Right atrium auricular region (tissue), 2 donors: ENCODE measurements around the gene GPR137. TPM values are rescaled to one million over a fixed set of nuclear protein-coding genes. Genes with fewer than 3 reads are reported as not detected.

Experiments
- DNase-seq: peaks from one replicate; pipeline ENCODE4 v3.0.0-alpha.2; 2019; ENCODE audit warnings: low spot score
- H3K27ac ChIP-seq, 2 donors: fragments of 200-600 bp; sonication (generic); 1 replicate in 1 of 2; 2 replicates in 1 of 2; pipeline ENCODE4 v1.5.1; 2016 to 2019
- H3K27me3 ChIP-seq, 2 donors: fragments of 200-600 bp; sonication (generic); one replicate each; pipeline versions ENCODE4 v1.5.1 to v1.6.0; 2017 to 2019
- H3K36me3 ChIP-seq: fragments of 200-600 bp; sonication (generic); one replicate; pipeline ENCODE4 v1.5.1; 2016
- H3K4me1 ChIP-seq, 2 donors: fragments of 200-600 bp; sonication (generic); one replicate each; pipeline versions ENCODE4 v1.5.1 to v1.6.0; 2017 to 2019
- H3K4me3 ChIP-seq, 2 donors: fragments of 200-600 bp; sonication (generic); 1 replicate in 1 of 2; 2 replicates in 1 of 2; pipeline ENCODE4 v1.5.1; 2017 to 2019; ENCODE audit warnings: mild to moderate bottlenecking in 1 of 2, moderate library complexity in 1 of 2
- H3K9me3 ChIP-seq, 2 donors: fragments of 200-600 bp; sonication (generic); one replicate each; pipeline ENCODE4 v1.5.1; 2019
- total RNA-seq, 2 donors: library from RNA; depleted of rRNA; stranded (reverse); fragments of >200 nt; gene quantifications; one replicate each; pipeline ENCODE4 v1.1.0, GENCODE V29; 2016
- TF ChIP-seq, protein P1 (sequence below), 2 donors: fragments of 200-600 bp; sonication (generic); IDR thresholded peaks; one replicate each; pipeline ENCODE4 v1.5.1; 2019; ENCODE audit warnings: antibody characterized with exemption in 2 of 2

GPR137 gene
- total RNA-seq, 2 donors from 2014 or later: 22.1 to 23.5 TPM

DNA sequence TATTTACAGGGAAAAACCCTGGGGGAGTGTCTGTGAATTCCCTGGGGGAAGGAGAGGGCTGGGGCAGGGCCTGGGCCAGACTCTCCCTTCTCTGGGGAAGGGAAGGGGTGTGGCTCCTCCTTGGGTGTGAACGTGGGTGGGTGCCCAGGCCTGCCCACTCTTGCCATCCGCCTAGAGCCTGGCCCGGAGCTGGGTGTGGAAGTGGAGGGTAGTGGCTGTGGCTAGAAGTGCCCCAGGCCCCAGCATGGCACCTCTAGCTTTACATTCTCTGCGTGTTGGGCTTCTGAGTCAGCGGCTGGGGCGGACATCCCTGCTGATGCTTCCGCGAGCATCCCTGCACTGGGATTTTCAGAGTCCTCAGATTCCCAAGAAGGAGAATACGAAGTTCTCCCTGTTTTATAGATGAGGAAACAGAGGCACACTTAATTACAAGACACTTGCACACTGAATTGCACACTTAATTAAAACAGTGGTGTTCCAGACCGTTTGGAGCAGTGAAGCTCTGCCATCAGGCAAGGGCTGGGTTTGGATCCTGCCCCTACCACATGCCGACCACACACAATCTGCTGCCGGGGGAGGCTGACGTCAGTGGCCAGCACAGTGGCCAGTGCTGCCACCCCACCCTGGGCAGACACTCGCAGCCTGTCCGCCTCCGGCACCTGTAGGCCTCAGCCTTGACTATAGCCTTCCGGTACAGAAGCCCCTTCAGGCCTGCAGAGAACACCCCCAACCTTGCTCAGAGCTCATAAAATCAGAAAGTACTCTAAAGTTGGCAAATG lies 8.8 kb upstream of the GPR137 start:
- TF ChIP-seq, protein P1, sequence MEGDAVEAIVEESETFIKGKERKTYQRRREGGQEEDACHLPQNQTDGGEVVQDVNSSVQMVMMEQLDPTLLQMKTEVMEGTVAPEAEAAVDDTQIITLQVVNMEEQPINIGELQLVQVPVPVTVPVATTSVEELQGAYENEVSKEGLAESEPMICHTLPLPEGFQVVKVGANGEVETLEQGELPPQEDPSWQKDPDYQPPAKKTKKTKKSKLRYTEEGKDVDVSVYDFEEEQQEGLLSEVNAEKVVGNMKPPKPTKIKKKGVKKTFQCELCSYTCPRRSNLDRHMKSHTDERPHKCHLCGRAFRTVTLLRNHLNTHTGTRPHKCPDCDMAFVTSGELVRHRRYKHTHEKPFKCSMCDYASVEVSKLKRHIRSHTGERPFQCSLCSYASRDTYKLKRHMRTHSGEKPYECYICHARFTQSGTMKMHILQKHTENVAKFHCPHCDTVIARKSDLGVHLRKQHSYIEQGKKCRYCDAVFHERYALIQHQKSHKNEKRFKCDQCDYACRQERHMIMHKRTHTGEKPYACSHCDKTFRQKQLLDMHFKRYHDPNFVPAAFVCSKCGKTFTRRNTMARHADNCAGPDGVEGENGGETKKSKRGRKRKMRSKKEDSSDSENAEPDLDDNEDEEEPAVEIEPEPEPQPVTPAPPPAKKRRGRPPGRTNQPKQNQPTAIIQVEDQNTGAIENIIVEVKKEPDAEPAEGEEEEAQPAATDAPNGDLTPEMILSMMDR (IDR thresholded peaks at IDR 0.05): no peak
- Histone ChIP-seq H3K4me1 (peaks cover 0 to 26% of the 10 kb centered on the region in 2 donors), H3K36me3 (peaks cover 26% of the 10 kb centered on the region), H3K4me3 (no peak overlapping the region), H3K27ac (no peak overlapping the region), H3K27me3 (no peaks in the 10 kb centered on the region), H3K9me3 (no peaks in the 10 kb centered on the region)
- no peak for DNase-seq

DNA sequence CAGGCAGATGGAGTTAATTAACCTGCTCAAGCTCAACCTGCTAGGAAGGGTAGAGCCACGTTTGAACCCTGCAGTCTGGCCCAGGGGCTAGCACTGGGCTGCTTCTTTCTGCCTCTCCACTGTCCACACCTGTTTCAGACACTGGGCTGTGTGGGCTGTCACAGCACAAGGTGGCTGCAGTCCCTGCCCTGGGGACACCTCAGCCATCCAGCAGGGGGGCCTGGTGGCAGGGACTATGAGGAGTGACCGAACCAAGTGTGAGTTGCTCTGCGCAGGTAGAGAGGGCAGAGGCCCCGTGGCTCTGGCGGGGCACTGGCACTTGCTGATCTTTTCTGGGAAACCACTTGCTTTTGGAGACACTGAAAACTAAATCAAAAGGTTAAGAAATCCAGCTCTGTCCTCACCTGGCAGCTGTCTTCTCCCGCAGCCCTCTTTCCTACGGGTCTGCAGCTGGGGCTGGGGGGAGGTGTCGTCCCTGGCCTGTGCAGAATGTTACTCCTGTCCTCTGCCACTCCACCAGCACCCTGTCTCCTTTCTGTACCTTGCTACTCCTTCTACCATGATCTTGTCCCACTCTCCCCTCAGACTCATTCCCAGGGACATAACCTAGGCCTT lies 7.0 kb upstream of the GPR137 start:
- no peak for DNase-seq
- no peaks in the 10 kb centered on the region for H3K9me3 ChIP-seq
- H3K4me1 ChIP-seq: peaks cover 0 to 28% of the 10 kb centered on the region in 2 donors
- H3K36me3 ChIP-seq: peaks cover 28% of the 10 kb centered on the region
- H3K4me3 ChIP-seq: no peak overlapping the region
- H3K27ac ChIP-seq: no peak overlapping the region
- H3K27me3 ChIP-seq: no peaks in the 10 kb centered on the region
- TF ChIP-seq, protein P1 (IDR thresholded peaks at IDR 0.05): no peak

DNA sequence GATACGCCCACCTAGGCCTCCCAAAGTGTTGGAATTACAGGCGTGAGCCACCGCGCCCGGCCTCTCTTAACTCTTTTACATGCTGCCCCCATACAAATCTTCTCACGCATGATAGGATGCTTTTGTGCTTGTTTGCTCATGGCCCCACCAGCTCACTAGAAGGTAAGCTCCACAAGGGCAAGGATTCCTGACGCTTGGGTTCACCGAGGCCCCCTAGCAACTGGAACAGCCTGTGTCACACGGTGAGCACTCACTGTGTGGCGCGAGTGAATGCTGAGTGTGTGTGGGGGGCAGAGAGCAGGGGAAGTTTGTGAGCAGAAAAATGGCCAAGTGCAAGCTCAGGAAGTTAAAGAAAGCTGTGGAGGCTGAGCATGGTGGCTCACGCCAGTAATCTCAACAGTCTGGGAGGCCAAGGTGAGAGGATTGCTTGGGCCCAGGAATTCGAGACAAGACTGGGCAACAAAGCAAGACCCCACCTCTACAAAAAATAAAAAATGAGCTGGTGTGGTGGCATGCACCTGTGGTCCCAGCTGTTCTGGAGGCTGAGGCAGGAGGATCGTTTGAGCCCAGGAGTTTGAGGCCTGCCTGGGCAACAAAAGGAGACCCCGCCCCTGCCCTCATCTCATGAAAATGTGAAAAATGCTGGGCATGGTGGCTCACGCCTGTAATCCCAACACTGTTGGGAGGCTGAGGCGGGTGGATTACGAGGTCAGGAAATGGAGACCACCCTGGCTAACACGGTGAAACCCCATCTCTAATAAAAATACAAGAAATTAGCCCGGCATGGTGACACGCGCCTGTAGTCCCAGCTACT lies 3.5 kb upstream of the GPR137 start:
- TF ChIP-seq, protein P1 (IDR thresholded peaks at IDR 0.05): no peak
- Histone ChIP-seq H3K27ac (peak overlapping the region; percentile 64 to 73), H3K4me3 (no peak overlapping the region), H3K9me3 (no peaks in the 10 kb centered on the region), H3K27me3 (no peaks in the 10 kb centered on the region), H3K4me1 (peaks cover 0 to 48% of the 10 kb centered on the region in 2 donors), H3K36me3 (peaks cover 21% of the 10 kb centered on the region)
- DNase-seq: no peak

DNA sequence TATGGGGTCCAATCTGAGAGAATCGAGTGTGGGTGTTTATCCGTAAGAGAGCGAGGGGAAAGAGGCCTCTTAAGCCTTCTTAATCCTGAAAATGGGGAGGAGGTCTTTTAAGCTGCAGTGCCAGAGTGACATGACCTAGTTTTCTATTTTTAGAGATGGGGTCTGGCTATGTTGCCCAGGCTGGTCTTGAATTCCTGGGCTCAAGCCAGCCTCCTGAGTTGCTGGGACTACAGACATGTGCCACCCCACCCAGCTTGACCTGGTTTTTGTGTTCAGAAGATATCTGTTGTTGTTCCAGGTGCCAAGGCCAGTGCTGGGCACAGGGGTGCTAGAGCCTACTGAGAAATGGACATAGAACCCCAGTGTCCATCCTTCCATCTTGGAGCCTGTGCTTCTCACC lies 2.6 kb upstream of the GPR137 start:
- TF ChIP-seq, protein P1 (IDR thresholded peaks at IDR 0.05): no peak
- H3K4me3 ChIP-seq: no peak overlapping the region
- H3K27ac ChIP-seq: no peak overlapping the region
- H3K9me3 ChIP-seq: no peaks in the 10 kb centered on the region
- no peaks in the 10 kb centered on the region for H3K27me3 ChIP-seq
- H3K36me3 ChIP-seq: peaks cover 12% of the 10 kb centered on the region
- DNase-seq: no peak
- peaks cover 0 to 48% of the 10 kb centered on the region in 2 donors for H3K4me1 ChIP-seq

DNA sequence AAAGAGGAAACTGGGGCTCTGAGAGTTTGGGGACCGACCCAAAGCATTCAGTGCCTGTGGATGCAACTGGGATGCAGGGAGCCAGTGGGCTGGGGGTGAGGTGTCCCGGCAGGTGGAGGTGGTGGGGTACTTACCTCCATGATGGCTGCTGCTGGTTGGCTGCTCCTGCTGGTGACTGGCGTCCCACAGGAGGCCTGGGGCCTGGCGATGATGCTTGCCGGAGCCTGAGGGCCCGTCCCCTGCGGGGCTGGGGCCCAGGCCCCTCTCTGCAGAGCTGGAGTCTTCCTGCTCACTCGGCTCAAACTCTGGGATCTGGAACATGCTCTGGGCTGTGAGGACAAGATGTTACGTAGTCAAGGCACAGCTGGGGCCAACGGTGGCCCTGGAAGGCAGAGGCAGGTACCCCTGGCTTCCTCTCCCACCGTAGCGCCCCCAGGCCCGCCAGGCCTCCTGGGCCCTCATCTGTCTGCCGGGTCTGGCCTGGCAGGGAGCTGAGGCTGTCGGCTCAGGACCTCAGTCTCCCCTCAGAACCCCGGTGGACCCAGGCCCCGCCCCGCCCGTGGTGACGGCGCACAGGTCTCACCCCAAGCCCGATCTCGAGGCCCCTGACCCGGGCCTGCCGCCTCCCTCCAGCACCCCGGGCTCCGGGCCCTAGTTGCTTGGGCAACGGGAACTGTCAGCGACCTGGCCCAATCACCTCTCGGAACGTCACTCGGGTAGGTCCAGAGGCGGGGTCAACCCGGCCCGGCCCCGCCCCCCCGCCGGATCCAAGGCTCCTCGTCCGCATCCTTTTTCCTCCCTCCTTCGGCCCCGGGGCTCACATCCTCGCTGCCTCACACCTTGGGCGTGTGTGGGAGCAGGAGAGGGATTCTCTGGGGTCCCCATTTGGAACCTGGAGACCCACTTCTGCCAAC lies 1.3 kb upstream of the GPR137 start, which contains the start of gene BAD:
Gene BAD (minus strand): TSS at position 618 of the 914 bp plus-strand sequence. CDS start 297 bp downstream, at position 321.
- no peaks in the 10 kb centered on the region for H3K27me3 ChIP-seq
- H3K4me3 ChIP-seq: peak within 1 kb of the TSS; percentile 67 to 68
- peaks cover 0 to 48% of the 10 kb centered on the region in 2 donors for H3K4me1 ChIP-seq
- H3K27ac ChIP-seq: peak within 1 kb of the TSS; percentile 90 to 96
- no peaks in the 10 kb centered on the region for H3K9me3 ChIP-seq
- H3K36me3 ChIP-seq: peaks cover 6% of the 10 kb centered on the region
- TF ChIP-seq, protein P1 (IDR thresholded peaks at IDR 0.05): no peak
- peak; percentile 97 for DNase-seq
